Cardiac muscle cell (in vitro differentiated cells and primary cell): ENCODE measurements around the gene SEL1L3. TPM values are rescaled to one million over a fixed set of nuclear protein-coding genes. Genes with fewer than 3 reads are reported as not detected.

Source experiments
- DNase-seq, 2 donors: peaks; one replicate each; pipeline versions ENCODE4 v3.0.0 to v3.0.0-alpha.2; 2010 to 2017; ENCODE audit warnings: low read depth in 1 of 2, low spot score in 1 of 2
- H3K27ac ChIP-seq: fragments of 200-600 bp; sonication (generic); 2 replicates; pipeline ENCODE4 v1.5.1; 2016
- H3K27me3 ChIP-seq: fragments of 200-600 bp; sonication (generic); 2 replicates; pipeline ENCODE4 v1.6.0; 2016; ENCODE audit warnings: control low read depth
- H3K36me3 ChIP-seq: fragments of 200-600 bp; sonication (generic); 2 replicates; pipeline ENCODE4 v1.5.1; 2016; ENCODE audit warnings: control low read depth
- H3K4me1 ChIP-seq: fragments of 200-600 bp; sonication (generic); 2 replicates; pipeline ENCODE4 v1.8.1; 2017; ENCODE audit warnings: low read depth, mild to moderate bottlenecking, mixed run types
- H3K4me3 ChIP-seq: fragments of 200-600 bp; sonication (generic); 2 replicates; pipeline ENCODE4 v1.5.1; 2016; ENCODE audit warnings: mild to moderate bottlenecking
- H3K9me3 ChIP-seq: fragments of 200-600 bp; sonication (generic); 2 replicates; pipeline ENCODE4 v1.5.1; 2017; ENCODE audit warnings: low read depth, mild to moderate bottlenecking, control low read depth
- CTCF ChIP-seq: IDR thresholded peaks from 2 replicates; pipeline ENCODE4 v1.5.1; 2012; ENCODE audit warnings: low read depth, mild to moderate bottlenecking, low read length
- polyA plus RNA-seq: library from polyadenylated mRNA; unstranded; fragments of >200 nt; fragmentation: Nextera tagmentation; extraction: Ambion mirVana; gene quantifications from 2 replicates; pipeline ENCODE4 v1.2.1, GENCODE V29; 2016
- total RNA-seq: library from RNA; depleted of rRNA; stranded (reverse); fragments of >200 nt; gene quantifications from 2 replicates; pipeline ENCODE4 v1.2.3, GENCODE V29; 2016

The SEL1L3 gene
- total and polyA plus RNA-seq, 2 experiments from 2014 or later, result 4.9 to 5.3 TPM

GRCh38 chr4:25776795-25777194 lies 86.0 kb downstream of the SEL1L3 start:
- Histone ChIP-seq H3K4me1 (peaks cover under 1% of the 10 kb centered on the region), H3K27ac (no peak overlapping the region), H3K36me3 (no peaks in the 10 kb centered on the region), H3K27me3 (no peaks in the 10 kb centered on the region), H3K4me3 (no peak overlapping the region), H3K9me3 (no peaks in the 10 kb centered on the region)
- TF ChIP-seq CTCF, result no peak
- DNase-seq, result no peak

GRCh38 chr4:25775166-25775565 lies 87.6 kb downstream of the SEL1L3 start:
- no peak for TF ChIP-seq CTCF
- peaks cover 13% of the 10 kb centered on the region for H3K4me1 ChIP-seq
- H3K36me3 ChIP-seq, result no peaks in the 10 kb centered on the region
- H3K9me3 ChIP-seq, result no peaks in the 10 kb centered on the region
- H3K27ac ChIP-seq, result no peak overlapping the region
- H3K27me3 ChIP-seq, result no peaks in the 10 kb centered on the region
- DNase-seq, result no peak
- H3K4me3 ChIP-seq, result no peak overlapping the region

GRCh38 chr4:25773358-25773757 lies 89.4 kb downstream of the SEL1L3 start:
- TF ChIP-seq CTCF, result no peak
- Histone ChIP-seq H3K4me3 (no peak overlapping the region), H3K4me1 (peaks cover 13% of the 10 kb centered on the region), H3K27ac (no peak overlapping the region), H3K27me3 (no peaks in the 10 kb centered on the region), H3K9me3 (no peaks in the 10 kb centered on the region), H3K36me3 (no peaks in the 10 kb centered on the region)
- DNase-seq, result no peak

GRCh38 chr4:25771672-25772071 lies 91.1 kb downstream of the SEL1L3 start:
- H3K36me3 ChIP-seq, result no peaks in the 10 kb centered on the region
- no peak overlapping the region for H3K4me3 ChIP-seq
- no peak for DNase-seq
- TF ChIP-seq CTCF, result no peak
- peak overlapping the region; percentile 63 for H3K27ac ChIP-seq
- H3K27me3 ChIP-seq, result no peaks in the 10 kb centered on the region
- no peaks in the 10 kb centered on the region for H3K9me3 ChIP-seq
- H3K4me1 ChIP-seq, result peaks cover 20% of the 10 kb centered on the region

GRCh38 chr4:25770847-25771246 lies 91.9 kb downstream of the SEL1L3 start:
- DNase-seq, result peak; percentile 39 to 40
- no peak for TF ChIP-seq CTCF
- Histone ChIP-seq H3K27ac (peak overlapping the region; percentile 63), H3K4me1 (peaks cover 20% of the 10 kb centered on the region), H3K27me3 (no peaks in the 10 kb centered on the region), H3K9me3 (no peaks in the 10 kb centered on the region), H3K36me3 (no peaks in the 10 kb centered on the region), H3K4me3 (no peak overlapping the region)

GRCh38 chr4:25769251-25769650 lies 93.5 kb downstream of the SEL1L3 start:
- Histone ChIP-seq H3K4me3 (no peak overlapping the region), H3K27me3 (no peaks in the 10 kb centered on the region), H3K9me3 (no peaks in the 10 kb centered on the region), H3K27ac (no peak overlapping the region), H3K36me3 (no peaks in the 10 kb centered on the region), H3K4me1 (peaks cover 20% of the 10 kb centered on the region)
- no peak for TF ChIP-seq CTCF
- peak; percentile 18 to 53 for DNase-seq
